Activated naive CD8-positive, alpha-beta T cell treated with anti-CD3 and anti-CD28 coated beads, Interleukin-2, amount 50 U/mL, for 24 hours (primary cell): ENCODE data around the gene CLEC18A.

Experiments
- ATAC-seq: fragments of 150-1000 bp; cut with Tn5 transposase; one replicate; pipeline ENCODE4 v1.10.0; 2021
- DNase-seq: peaks from one replicate; pipeline ENCODE4 v3.0.0; 2021
- H3K27ac Mint-ChIP-seq: one replicate; pipeline ENCODE4 v1.8.0; 2021; ENCODE audit warnings: mild to moderate bottlenecking, mixed read lengths
- H3K27me3 Mint-ChIP-seq: one replicate; pipeline ENCODE4 v1.8.0; 2021; ENCODE audit warnings: mixed read lengths
- H3K36me3 Mint-ChIP-seq: one replicate; pipeline ENCODE4 v1.8.0; 2021; ENCODE audit warnings: low read depth, mixed read lengths
- H3K4me1 Mint-ChIP-seq: one replicate; pipeline ENCODE4 v1.8.0; 2021; ENCODE audit warnings: mixed read lengths
- H3K4me3 Mint-ChIP-seq: one replicate; pipeline ENCODE4 v1.8.0; 2021; ENCODE audit warnings: mild to moderate bottlenecking, moderate library complexity, mixed read lengths
- H3K9me3 Mint-ChIP-seq: one replicate; pipeline ENCODE4 v1.8.0; 2021; ENCODE audit warnings: mixed read lengths

Gene CLEC18A

DNA sequence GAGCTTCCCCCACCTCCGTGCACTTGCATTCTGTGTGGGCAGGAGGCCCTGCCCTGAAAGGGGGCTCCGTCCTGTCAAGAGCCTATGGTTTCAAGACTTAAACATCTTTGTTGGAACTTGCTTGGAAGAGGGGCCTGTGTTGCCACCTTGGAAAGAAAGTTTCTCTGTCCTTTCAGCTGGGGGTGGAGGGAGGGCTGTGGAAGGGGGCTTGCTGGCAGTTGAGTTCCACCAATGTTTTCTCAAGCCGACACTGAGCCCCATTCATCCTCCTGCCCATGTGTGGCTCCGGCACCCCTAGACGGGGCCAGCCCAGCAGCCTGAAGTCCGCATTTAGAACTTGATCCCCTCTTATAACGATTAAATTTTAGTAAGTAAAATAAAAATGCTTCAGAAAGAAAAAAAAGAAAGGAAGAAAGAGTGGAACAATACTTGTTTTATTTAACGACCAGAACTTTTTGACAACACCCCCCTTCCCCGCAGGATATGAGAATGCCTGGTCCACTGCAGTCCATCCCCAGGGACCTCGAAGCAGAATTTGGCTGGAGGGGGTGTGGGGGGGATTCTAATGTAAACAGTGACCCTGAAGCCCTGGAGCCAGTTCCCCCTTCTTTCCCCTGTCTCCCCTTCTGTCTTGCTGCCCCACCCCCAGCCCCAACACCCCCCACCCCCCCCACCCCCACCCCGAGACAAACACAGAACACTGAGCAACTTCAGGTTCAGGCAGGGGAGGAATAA lies 26.9 kb upstream of the CLEC18A start:
- H3K4me1 Mint-ChIP-seq, result no peaks in the 10 kb centered on the region
- ATAC-seq, result no peak
- peaks cover 2% of the 10 kb centered on the region for H3K36me3 Mint-ChIP-seq

DNA sequence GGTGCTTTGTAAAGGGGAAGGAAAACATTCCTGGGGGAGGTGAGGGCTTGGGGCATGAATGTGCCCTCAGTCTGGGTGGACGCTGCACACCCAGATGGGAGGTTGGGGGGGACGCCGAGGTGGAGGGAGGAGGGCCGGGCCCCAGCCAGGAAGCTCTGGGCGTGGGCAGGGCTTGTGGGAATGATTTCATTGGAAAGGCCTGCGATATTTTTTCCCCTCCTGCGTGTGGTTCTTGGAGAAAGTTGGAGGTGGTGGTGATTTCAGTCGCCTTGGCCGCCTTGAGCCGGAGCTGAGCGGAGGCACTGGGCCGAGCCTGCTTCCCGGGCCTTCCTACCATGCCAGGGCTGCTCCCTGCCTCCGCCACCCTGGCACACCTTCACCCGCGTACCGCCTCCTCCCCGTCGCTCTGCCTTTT lies 26.4 kb upstream of the CLEC18A start:
- H3K4me3 Mint-ChIP-seq, result no peak overlapping the region
- no peaks in the 10 kb centered on the region for H3K27me3 Mint-ChIP-seq
- ATAC-seq (no peak), DNase-seq (no peak)
- no peaks in the 10 kb centered on the region for H3K4me1 Mint-ChIP-seq
- H3K36me3 Mint-ChIP-seq, result peaks cover 2% of the 10 kb centered on the region
- no peak overlapping the region for H3K27ac Mint-ChIP-seq
- H3K9me3 Mint-ChIP-seq, result no peaks in the 10 kb centered on the region

More for the DNA sequence above, 26.9 kb upstream of the CLEC18A start:
- H3K27ac Mint-ChIP-seq, result no peak overlapping the region
- H3K4me3 Mint-ChIP-seq, result no peak overlapping the region
- H3K9me3 Mint-ChIP-seq, result no peaks in the 10 kb centered on the region
- H3K27me3 Mint-ChIP-seq, result no peaks in the 10 kb centered on the region
- no peak for DNase-seq

DNA sequence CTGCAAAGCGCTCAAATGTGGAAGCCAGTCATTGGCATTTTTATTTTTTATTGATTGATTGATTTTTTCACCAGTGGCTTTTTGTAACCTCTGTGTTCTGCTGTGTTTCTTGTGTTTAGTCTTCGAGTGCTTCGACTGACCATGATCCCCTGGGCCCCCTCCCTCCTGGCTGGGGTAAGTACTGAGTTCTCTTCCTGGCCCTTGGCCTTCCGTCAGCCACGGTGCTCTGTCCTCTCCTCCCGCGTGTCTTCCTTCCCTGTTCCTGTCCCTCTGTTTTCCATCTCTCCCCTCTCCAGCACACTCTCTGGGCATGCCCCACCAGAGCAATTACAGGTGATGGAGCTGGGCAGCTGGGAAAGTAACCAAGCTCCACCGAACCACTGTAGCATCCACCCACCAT lies 25.8 kb upstream of the CLEC18A start:
- Mint-ChIP-seq H3K36me3 (peaks cover 2% of the 10 kb centered on the region), H3K4me1 (no peaks in the 10 kb centered on the region), H3K9me3 (no peaks in the 10 kb centered on the region), H3K4me3 (no peak overlapping the region), H3K27ac (no peak overlapping the region), H3K27me3 (no peaks in the 10 kb centered on the region)
- ATAC-seq (no peak), DNase-seq (no peak)

DNA sequence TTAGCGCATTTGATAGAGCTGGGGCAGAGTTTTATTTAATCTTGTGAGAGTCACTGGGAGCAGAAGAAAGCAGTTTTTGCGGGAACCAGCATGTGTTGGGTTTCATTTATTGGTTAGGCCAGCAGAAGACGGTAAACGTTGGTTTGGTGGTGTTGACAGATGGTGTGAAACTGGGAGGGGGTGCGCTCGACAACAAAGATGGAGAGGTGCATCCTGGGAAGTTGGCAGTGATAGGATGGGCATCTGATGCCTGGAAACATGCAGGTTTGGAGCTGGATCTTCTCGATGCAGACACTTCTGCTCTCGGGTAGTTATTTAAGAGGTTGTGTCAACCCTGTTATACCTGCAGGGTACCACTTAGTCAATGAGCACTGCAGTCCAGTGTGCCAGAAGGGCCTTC lies 24.9 kb upstream of the CLEC18A start:
- no peak for ATAC-seq

DNA sequence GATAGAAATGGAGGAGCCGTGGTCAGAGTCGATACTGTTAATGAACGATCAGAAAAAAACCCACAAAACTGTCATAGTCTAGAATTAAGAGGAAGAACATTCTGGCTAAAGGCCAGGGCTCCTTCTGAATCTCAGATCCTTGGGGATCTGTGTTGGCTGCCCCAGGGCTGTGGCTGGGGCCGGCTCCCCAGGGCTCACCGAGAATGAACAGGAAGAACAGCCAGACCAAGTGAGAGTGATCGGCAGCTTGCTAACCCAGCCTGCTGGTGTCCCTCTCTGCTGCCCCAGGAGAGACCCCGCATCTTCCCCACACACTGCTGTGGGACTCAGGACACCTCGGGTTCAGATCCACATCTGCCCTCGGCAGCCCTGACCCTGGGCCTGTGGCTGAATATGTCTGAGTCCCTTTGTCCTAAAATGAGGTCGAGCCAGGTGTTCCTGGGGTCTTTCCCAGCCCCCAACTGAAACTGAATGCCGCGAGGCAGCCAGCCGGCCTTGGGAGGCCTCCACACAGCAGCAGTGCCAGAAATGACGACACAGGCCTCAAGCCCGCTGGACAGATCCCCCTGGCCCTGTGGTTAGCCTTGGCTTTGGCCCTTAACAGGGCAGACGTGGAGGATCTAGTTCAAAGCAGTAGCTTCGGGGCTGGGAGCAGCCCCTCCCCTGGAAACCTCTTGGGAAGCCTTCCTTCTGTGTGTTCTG lies 23.9 kb upstream of the CLEC18A start:
- DNase-seq (no peak), ATAC-seq (no peak)
- Mint-ChIP-seq H3K36me3 (no peaks in the 10 kb centered on the region), H3K4me3 (no peak overlapping the region), H3K27me3 (no peaks in the 10 kb centered on the region), H3K4me1 (no peaks in the 10 kb centered on the region), H3K9me3 (no peaks in the 10 kb centered on the region), H3K27ac (no peak overlapping the region)

More for the DNA sequence above, 24.9 kb upstream of the CLEC18A start:
- Mint-ChIP-seq H3K27me3 (no peaks in the 10 kb centered on the region), H3K27ac (no peak overlapping the region), H3K9me3 (no peaks in the 10 kb centered on the region), H3K36me3 (peaks cover 2% of the 10 kb centered on the region), H3K4me3 (no peak overlapping the region), H3K4me1 (no peaks in the 10 kb centered on the region)
- no peak for DNase-seq

DNA sequence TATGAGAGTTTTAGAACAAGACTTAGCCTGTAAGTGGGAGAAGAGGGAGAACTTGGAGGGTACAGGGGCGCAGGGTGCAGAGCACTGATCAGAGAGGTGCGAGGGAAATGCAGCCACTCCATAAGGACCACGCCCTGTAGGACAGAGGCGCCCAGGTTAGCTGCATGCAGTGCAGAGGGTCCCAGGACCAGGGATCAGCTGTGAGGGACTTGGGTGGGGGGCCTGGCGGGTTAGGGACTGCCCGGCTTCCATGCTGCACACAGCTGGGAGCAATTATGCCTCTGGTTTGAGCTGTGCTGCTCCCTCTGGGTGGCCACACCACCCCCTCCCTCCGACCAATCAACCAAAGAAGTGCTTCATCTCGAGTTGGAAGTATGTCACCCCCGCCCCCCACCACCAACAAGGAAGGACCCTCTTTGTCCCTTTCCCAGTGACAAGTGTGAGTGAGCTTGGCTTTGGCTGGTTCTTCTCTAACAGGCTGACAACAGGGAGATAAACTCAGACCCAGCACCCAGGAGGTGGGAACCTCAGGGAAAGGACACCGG lies 22.2 kb upstream of the CLEC18A start:
- Mint-ChIP-seq H3K4me3 (no peak overlapping the region), H3K4me1 (no peaks in the 10 kb centered on the region), H3K27ac (no peak overlapping the region), H3K27me3 (no peaks in the 10 kb centered on the region), H3K9me3 (no peaks in the 10 kb centered on the region), H3K36me3 (peaks cover 4% of the 10 kb centered on the region)
- ATAC-seq, result no peak
- DNase-seq, result no peak

DNA sequence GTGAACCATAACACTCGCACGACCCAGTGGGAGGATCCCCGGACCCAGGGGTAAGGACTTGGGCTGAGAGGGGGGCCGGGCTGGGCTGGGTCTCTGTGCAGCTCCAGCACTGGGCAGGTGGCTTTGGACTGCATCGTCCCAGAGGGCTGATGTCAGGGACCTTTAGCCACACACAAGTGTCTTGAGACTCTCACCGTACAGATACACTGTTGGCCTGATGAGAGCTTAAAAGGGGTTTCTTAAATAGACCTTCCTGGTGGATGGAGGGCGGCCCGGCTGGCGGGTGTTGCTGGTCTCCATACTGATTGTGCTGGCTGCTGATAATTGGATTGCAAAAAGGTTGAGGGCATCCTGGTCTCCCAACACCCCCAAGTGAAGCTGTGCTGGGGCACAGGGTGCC lies 21.7 kb upstream of the CLEC18A start:
- no peaks in the 10 kb centered on the region for H3K27me3 Mint-ChIP-seq
- H3K4me1 Mint-ChIP-seq, result no peaks in the 10 kb centered on the region
- H3K9me3 Mint-ChIP-seq, result no peaks in the 10 kb centered on the region
- peaks cover 6% of the 10 kb centered on the region for H3K36me3 Mint-ChIP-seq
- DNase-seq (no peak), ATAC-seq (no peak)
- no peak overlapping the region for H3K27ac Mint-ChIP-seq
- no peak overlapping the region for H3K4me3 Mint-ChIP-seq

DNA sequence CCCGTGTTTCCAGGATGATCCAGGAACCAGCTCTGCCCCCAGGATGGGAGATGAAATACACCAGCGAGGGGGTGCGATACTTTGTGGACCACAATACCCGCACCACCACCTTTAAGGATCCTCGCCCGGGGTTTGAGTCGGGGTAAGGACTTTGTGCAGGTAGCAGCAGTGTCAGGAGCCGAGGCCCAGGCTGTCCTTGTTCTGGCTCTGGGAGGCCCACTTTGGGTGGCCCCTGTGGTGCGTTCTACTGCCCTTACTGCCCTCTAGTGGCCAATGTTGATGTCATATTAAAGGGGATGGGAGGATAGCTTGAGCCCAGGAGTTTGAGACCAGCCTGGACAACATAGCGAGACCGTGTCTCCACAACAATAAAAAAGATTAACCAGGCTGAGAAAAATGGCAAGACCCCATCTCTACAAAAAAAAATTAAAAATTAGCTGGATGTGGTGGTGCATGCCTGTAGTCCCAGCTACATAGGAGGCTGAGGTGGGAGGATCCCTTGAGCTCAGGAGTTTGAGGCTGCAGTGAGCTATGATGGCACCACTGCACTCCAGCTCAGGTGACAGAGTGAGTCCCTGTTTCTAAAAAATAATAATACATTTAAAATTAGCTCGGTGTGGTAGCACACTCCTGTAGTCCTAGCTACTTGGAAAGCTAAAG lies 20.9 kb upstream of the CLEC18A start:
- no peak overlapping the region for H3K27ac Mint-ChIP-seq

DNA sequence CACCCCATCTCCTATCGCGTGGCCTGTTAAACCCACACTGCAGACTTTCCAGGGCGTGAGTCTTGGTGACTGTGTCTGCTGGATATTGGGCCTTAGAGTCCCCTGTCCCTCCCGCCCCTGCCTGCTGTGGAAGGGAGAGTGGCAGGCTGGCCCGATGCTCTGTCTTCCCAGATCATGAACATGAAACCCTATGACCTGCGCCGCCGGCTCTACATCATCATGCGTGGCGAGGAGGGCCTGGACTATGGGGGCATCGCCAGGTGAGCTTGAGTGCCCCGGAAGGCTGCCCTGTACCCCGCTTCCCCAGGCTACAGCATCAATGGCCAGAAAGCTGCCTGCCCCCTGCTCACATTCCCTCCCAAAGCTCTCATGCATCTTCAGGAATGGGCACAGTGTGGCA lies 19.5 kb upstream of the CLEC18A start:
- ATAC-seq (no peak), DNase-seq (no peak)
- H3K4me1 Mint-ChIP-seq, result no peaks in the 10 kb centered on the region
- no peaks in the 10 kb centered on the region for H3K9me3 Mint-ChIP-seq
- peaks cover 9% of the 10 kb centered on the region for H3K36me3 Mint-ChIP-seq
- H3K27ac Mint-ChIP-seq, result no peak overlapping the region
- H3K27me3 Mint-ChIP-seq, result no peaks in the 10 kb centered on the region
- H3K4me3 Mint-ChIP-seq, result no peak overlapping the region

More for the DNA sequence above, 20.9 kb upstream of the CLEC18A start:
- Mint-ChIP-seq H3K27me3 (no peaks in the 10 kb centered on the region), H3K9me3 (no peaks in the 10 kb centered on the region), H3K4me3 (no peak overlapping the region), H3K36me3 (peaks cover 6% of the 10 kb centered on the region), H3K4me1 (no peaks in the 10 kb centered on the region)
- peak; percentile 62 for ATAC-seq
- peak; percentile 54 for DNase-seq

DNA sequence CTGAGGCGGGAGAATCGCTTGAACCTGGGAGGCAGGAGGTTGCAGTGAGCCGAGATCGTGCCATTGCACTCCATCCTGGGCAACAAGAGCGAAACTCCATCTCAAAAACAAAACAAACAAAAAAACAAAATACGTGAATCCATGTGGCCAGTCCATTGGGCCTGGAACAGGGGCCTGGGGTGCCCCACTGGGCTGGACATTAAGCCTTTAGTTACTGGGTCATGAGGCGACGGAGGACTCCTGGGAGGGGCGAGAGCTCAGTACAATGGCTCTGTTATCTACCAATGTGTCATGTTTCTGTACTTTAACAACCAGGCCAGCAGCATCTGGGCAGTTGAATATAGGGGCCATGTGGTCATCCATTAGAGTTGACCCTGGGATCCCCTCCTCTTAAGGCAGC lies 18.9 kb upstream of the CLEC18A start:
- H3K27me3 Mint-ChIP-seq, result no peaks in the 10 kb centered on the region
- H3K4me1 Mint-ChIP-seq, result no peaks in the 10 kb centered on the region
- H3K36me3 Mint-ChIP-seq, result peaks cover 9% of the 10 kb centered on the region
- H3K27ac Mint-ChIP-seq, result no peak overlapping the region
- DNase-seq, result no peak
- no peaks in the 10 kb centered on the region for H3K9me3 Mint-ChIP-seq
- H3K4me3 Mint-ChIP-seq, result no peak overlapping the region
- ATAC-seq, result no peak

DNA sequence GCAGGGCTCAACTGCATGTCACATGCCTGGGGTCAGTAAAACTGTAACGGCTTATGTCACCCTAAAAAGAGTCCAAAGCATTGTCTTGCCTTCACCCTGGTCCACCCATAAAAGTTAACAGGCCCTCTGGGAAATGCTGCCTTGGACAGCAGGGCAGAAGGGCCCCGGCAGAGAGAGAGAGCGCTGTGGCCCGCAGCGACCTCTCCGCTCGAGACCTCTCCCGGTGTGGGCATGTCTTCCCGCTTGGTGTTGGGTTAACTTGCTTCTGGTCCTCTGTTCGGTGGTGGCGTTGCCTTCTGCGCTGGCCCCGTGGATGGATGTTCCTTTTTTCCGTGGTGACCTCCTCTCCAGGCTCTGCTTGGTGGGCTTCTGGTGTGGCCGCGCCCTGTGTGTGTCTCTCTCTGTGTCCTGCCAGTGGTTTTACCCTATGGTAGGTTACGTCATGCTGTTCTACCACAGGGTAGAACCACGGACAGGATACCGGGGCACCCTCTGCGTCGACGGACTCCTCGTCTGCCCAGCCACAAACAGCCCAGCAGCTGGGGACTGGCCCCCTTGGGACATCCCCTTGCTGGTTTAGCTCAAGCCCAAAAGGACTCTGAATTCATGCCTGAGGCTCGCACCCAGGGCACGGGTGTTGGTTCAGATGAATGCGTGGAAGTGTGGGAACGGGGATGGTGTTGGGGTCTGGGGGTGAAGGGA lies 18.3 kb upstream of the CLEC18A start:
- Mint-ChIP-seq H3K4me1 (no peaks in the 10 kb centered on the region), H3K27me3 (no peaks in the 10 kb centered on the region), H3K27ac (no peak overlapping the region), H3K4me3 (no peak overlapping the region), H3K9me3 (no peaks in the 10 kb centered on the region), H3K36me3 (peaks cover 9% of the 10 kb centered on the region)
- DNase-seq (no peak), ATAC-seq (no peak)

DNA sequence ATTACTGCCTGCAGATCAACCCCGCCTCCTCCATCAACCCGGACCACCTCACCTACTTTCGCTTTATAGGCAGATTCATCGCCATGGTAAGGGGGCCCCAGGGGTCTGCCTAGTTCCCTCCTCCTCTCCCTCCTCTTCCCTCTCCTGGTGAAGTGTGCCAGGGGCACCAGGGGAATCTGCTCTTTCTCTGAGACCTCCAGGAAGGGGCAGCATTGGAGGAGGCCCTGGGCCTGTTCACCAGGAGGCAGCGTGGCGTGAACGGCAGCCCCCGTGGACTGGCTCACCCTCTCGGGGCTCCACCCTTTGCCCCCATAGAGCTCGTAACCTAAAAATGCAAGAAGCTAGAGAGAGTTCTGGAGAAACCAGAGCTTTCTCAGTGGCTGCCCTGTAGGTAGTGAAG lies 17.1 kb upstream of the CLEC18A start:
- ATAC-seq (no peak), DNase-seq (no peak)
- H3K9me3 Mint-ChIP-seq, result no peaks in the 10 kb centered on the region
- no peaks in the 10 kb centered on the region for H3K4me1 Mint-ChIP-seq
- H3K36me3 Mint-ChIP-seq, result peaks cover 9% of the 10 kb centered on the region
- H3K4me3 Mint-ChIP-seq, result no peak overlapping the region
- H3K27me3 Mint-ChIP-seq, result no peaks in the 10 kb centered on the region
- H3K27ac Mint-ChIP-seq, result no peak overlapping the region

DNA sequence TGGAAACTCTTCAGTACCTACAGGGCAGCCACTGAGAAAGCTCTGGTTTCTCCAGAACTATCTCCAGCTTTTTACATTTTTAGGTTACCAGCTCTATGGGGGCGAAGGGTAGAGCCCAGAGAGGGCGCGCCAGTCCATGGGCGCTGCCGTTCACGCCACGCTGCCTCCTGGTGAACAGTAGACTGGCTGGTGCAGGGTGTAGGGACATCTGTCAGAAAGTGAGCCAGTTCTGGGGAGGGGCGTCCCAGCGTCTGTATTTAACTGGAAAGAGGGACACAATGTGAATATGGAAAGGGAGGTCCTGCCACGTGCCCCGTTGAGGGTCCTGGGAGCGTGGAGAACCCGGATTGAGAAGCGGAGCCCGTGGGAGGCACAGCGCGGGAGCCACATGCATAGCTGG lies 16.4 kb upstream of the CLEC18A start:
- H3K9me3 Mint-ChIP-seq, result no peaks in the 10 kb centered on the region
- peaks cover 9% of the 10 kb centered on the region for H3K36me3 Mint-ChIP-seq
- DNase-seq (no peak), ATAC-seq (no peak)
- no peak overlapping the region for H3K4me3 Mint-ChIP-seq
- no peaks in the 10 kb centered on the region for H3K27me3 Mint-ChIP-seq
- H3K27ac Mint-ChIP-seq, result no peak overlapping the region
- H3K4me1 Mint-ChIP-seq, result no peaks in the 10 kb centered on the region

DNA sequence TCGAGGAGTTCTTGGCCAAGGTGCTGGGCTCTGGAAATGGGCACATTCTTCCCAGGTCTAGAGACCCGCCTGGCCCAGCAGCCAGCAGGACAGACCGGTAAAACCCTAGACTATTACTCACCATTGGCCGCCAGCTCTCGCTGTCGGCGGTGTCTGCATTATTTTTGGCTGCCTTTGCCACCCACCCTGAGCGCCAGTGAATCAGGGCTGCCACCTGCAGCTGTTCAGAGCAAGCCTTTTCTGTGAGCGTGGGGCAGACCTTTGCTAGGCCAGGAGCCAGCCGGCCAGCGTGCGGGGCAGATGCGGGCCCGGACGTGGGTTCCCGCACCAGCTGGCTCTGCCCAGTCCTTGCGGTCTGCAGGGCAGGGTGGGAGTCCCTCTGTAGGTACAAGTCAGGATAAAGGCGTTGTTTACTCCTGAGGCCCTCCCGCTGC lies 15.8 kb upstream of the CLEC18A start:
- no peaks in the 10 kb centered on the region for H3K27me3 Mint-ChIP-seq
- no peaks in the 10 kb centered on the region for H3K9me3 Mint-ChIP-seq
- DNase-seq (no peak), ATAC-seq (no peak)
- no peak overlapping the region for H3K27ac Mint-ChIP-seq
- H3K4me3 Mint-ChIP-seq, result no peak overlapping the region
- H3K4me1 Mint-ChIP-seq, result no peaks in the 10 kb centered on the region
- peaks cover 9% of the 10 kb centered on the region for H3K36me3 Mint-ChIP-seq
